GM12878 (cell line): ENCODE data around the gene MLXIPL. TPM values are rescaled to one million over a fixed set of nuclear protein-coding genes. Genes with fewer than 3 reads are reported as not detected.

Experiments used
- ATAC-seq: fragments of 200-7000 bp; cut with Tn5 transposase; 3 replicates; pipeline ENCODE4 v1.9.1; 2020; ENCODE audit warnings: mild to moderate bottlenecking, moderate library complexity
- BruUV-seq: library from RNA; stranded (reverse); fragments of 400-500 nt; replicated peaks from 2 replicates; lab custom pipeline; 2021; lab: Mats Ljungman, UMichigan
- CTCF ChIA-PET: fragments of 300-600 bp; sonication (Branson Sonifier 250); formaldehyde crosslinking; extraction: SDS; loops from one replicate; lab custom pipeline; 2021; ENCODE audit warnings: inconsistent platforms; lab: Yijun Ruan, JAX
- POLR2A ChIA-PET: fragments of 350-600 bp; formaldehyde crosslinking; extraction: SDS; loops from one replicate; lab custom pipeline; 2021; ENCODE audit warnings: inconsistent platforms; lab: Charles Lee
- RAD21 ChIA-PET: fragments of 300-600 bp; sonication (Branson Sonifier 250); formaldehyde crosslinking; loops from one replicate; lab custom pipeline; 2023; ENCODE audit warnings: antibody characterized with exemption; ENCODE audit not compliant: unreplicated experiment; lab: Charles Lee
- SMC1A ChIA-PET: fragments of 300-600 bp; sonication (Branson Sonifier 250); formaldehyde crosslinking; loops from one replicate; lab custom pipeline; 2023; ENCODE audit not compliant: unreplicated experiment, uncharacterized antibody; lab: Charles Lee
- DNase-seq: peaks from one replicate; pipeline ENCODE4 v3.0.0-alpha.2; 2011; ENCODE audit warnings: low read depth, low spot score
- FAIRE-seq: peaks from 3 replicates; lab custom pipeline; 2011; peaks lifted over from hg19 to GRCh38; lab: Jason Lieb, UNC
- H2AFZ ChIP-seq: 2 replicates; pipeline ENCODE4 v1.6.0; 2011; ENCODE audit warnings: low read depth, low read length, control low read depth; ENCODE audit not compliant: control insufficient read depth
- H3K27ac ChIP-seq: 2 replicates; pipeline ENCODE4 v1.5.1; 2011; ENCODE audit warnings: control low read depth; ENCODE audit not compliant: control insufficient read depth, insufficient read depth
- H3K27me3 ChIP-seq, 2 experiments: replicated peaks in 1 of 2; 2 replicates each; pipeline versions ENCODE4 v1.6.0 to v1.6.1; 2011; ENCODE audit warnings: low read length in 1 of 2; ENCODE audit not compliant: control insufficient read depth in 2 of 2, insufficient read depth in 2 of 2
- H3K36me3 ChIP-seq, 2 experiments: 2 replicates each; pipeline ENCODE4 v1.5.1; 2011; ENCODE audit warnings: low read length in 1 of 2; ENCODE audit not compliant: control insufficient read depth in 2 of 2, insufficient read depth in 2 of 2
- H3K4me1 ChIP-seq: 2 replicates; pipeline ENCODE4 v1.6.1; 2011; ENCODE audit warnings: mild to moderate bottlenecking, low read length, moderate library complexity, mixed read lengths; ENCODE audit not compliant: control insufficient read depth, insufficient read depth
- H3K4me2 ChIP-seq: 2 replicates; pipeline ENCODE4 v1.6.0; 2011; ENCODE audit warnings: control low read depth; ENCODE audit not compliant: control insufficient read depth, insufficient read depth
- H3K4me3 ChIP-seq: fragments of 200-600 bp; sonication (generic); 2 replicates; pipeline ENCODE4 v1.5.1; 2016
- H3K79me2 ChIP-seq: 2 replicates; pipeline ENCODE4 v1.6.0; 2011; ENCODE audit warnings: low read length; ENCODE audit not compliant: control insufficient read depth, insufficient read depth
- H3K9ac ChIP-seq: 2 replicates; pipeline ENCODE4 v1.8.0; 2011; ENCODE audit warnings: low read length, control low read depth, mixed read lengths; ENCODE audit not compliant: control insufficient read depth, insufficient read depth
- H3K9me3 ChIP-seq: replicated peaks from 3 replicates; pipeline ENCODE4 v1.5.1; 2011; ENCODE audit warnings: mild to moderate bottlenecking, low read length; ENCODE audit not compliant: control insufficient read depth, insufficient read depth
- H4K20me1 ChIP-seq: 2 replicates; pipeline ENCODE4 v1.6.0; 2011; ENCODE audit not compliant: control insufficient read depth, insufficient read depth
- EZH2 ChIP-seq: IDR thresholded peaks from 2 replicates; pipeline ENCODE4 v1.6.1; 2012; ENCODE audit warnings: low read depth, mild to moderate bottlenecking, control low read depth, inconsistent platforms, low read length, borderline replicate concordance; ENCODE audit not compliant: control insufficient read depth
- IKZF2 ChIP-seq, 2 experiments: fragments of 450-650 bp; IDR thresholded peaks; 2 replicates each; pipeline ENCODE4 v1.6.1; 2017; ENCODE audit warnings: mild to moderate bottlenecking in 2 of 2, moderate library complexity in 2 of 2
- MEF2B ChIP-seq: fragments of 450-650 bp; IDR thresholded peaks from 2 replicates; pipeline ENCODE4 v1.6.1; 2018; ENCODE audit warnings: mild to moderate bottlenecking, moderate library complexity; ENCODE audit not compliant: partially characterized antibody, poor library complexity, severe bottlenecking
- MYC ChIP-seq: IDR thresholded peaks from 2 replicates; pipeline ENCODE4 v1.6.1; 2011; ENCODE audit warnings: mild to moderate bottlenecking, low read length, moderate library complexity, inconsistent platforms; ENCODE audit not compliant: insufficient read depth, insufficient replicate concordance, insufficient read length, severe bottlenecking
- SMARCA5 ChIP-seq: fragments of 450-650 bp; IDR thresholded peaks from 2 replicates; pipeline ENCODE4 v1.6.1; 2017; ENCODE audit warnings: mild to moderate bottlenecking
- SRF ChIP-seq, 2 experiments: IDR thresholded peaks; 2 replicates each; pipeline ENCODE4 v1.6.1; 2011; ENCODE audit warnings: low read depth in 2 of 2, low read length in 2 of 2, mild to moderate bottlenecking in 1 of 2, moderate library complexity in 1 of 2
- WGBS: methylation state at CpG from one replicate; pipeline ENCODE4 v1.1.6; 2016; ENCODE audit warnings: low lambda C conversion rate; ENCODE audit not compliant: insufficient replicate concordance, insufficient coverage; ENCODE audit errors: missing lambda C conversion rate; 5-methylcytosine and 5-hydroxymethylcytosine counted together
- in situ Hi-C: fragments of 300-500 bp; cut with MboI; formaldehyde crosslinking; loops from 9 replicates; pipeline ENCODE4 v1.14.3; 2018; ENCODE audit warnings: mixed read lengths
- intact Hi-C: fragments of 100-400 bp; cut with micrococcal nuclease; formaldehyde crosslinking; loops from one replicate; pipeline ENCODE4 v1.14.2; 2022; ENCODE audit not compliant: unreplicated experiment
- polyA plus RNA-seq, 11 experiments: library from polyadenylated mRNA; depleted of rRNA in 4 of 11; unstranded in 6 of 11; stranded (reverse) in 5 of 11; fragments of >200 nt; fragmentation: Nextera tagmentation in 4 of 11; fragmentation: Illumina TruSeq in 1 of 11; extraction: Ambion mirVana in 4 of 11; extraction: Trizol in 1 of 11; gene quantifications; 1 replicate in 1 of 11; 2 replicates in 10 of 11; pipeline versions ENCODE4 v1.2.1 to v1.2.3, GENCODE V29; 2011 to 2016; ENCODE audit warnings: inconsistent platforms in 2 of 11, missing spikeins in 2 of 11, low read depth in 1 of 11
- total RNA-seq, 4 experiments: library from RNA; depleted of rRNA in 3 of 4; stranded (reverse); fragments of >200 nt in 3 of 4; fragmentation: Illumina TruSeq in 1 of 4; extraction: Trizol in 1 of 4; gene quantifications; 2 replicates each; pipeline versions ENCODE4 v1.2.1 to v1.2.3, GENCODE V29; 2013 to 2021
- TF ChIP-seq, protein P1 (sequence below): fragments of 450-650 bp; IDR thresholded peaks from 2 replicates; pipeline ENCODE4 v1.6.1; 2017; ENCODE audit warnings: antibody characterized with exemption, mild to moderate bottlenecking, moderate library complexity
- TF ChIP-seq, protein P2 (sequence below): fragments of 150-350 bp; IDR thresholded peaks from 2 replicates; pipeline ENCODE4 v1.6.1; 2014; ENCODE audit warnings: mild to moderate bottlenecking, low read depth, low read length
- TF ChIP-seq, protein P3 (sequence below): fragments of 150-350 bp; IDR thresholded peaks from 2 replicates; pipeline ENCODE4 v1.6.1; 2016; ENCODE audit warnings: low read depth, low read length
- TF ChIP-seq, protein P4 (sequence below): fragments of 450-650 bp; IDR thresholded peaks from 2 replicates; pipeline ENCODE4 v1.6.1; 2017; ENCODE audit warnings: mild to moderate bottlenecking
- TF ChIP-seq, protein P5 (sequence below): IDR thresholded peaks from 2 replicates; pipeline ENCODE4 v1.6.1; 2011; ENCODE audit warnings: borderline replicate concordance, low read depth, mild to moderate bottlenecking, moderate library complexity, low read length; ENCODE audit not compliant: insufficient read depth, poor library complexity, severe bottlenecking

MLXIPL gene
- total and polyA plus RNA-seq, 10 of the 15 experiments (the other 5 are each of a cell fraction or from before 2014, with no cell fraction given) = 0.21 TPM; not detected in 9

DNA sequence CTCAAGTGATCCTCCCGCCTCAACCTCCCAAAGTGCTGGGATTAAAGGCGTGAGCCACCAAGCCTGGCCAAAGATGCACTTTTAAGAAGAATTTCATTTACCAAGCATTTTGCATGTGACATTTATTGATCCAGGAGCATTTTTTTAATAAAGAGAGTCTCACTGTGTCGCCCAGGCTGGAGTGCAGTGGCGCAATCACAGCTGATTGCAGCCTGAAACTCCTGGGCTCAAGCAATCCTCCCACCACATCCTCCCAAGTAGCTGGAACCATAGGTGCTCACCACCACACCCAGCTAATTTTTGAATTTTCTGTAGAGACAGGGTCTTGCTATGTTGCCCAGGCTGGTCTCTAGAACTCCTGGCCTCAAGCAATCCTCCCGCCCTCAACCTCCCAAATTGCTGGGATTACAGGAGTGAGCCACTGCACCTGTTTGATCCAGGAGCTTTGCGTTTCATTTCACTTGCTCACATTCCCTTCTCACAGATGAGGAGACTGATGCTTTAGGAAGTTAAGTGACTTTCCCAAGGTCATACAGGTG is 41.6 kb downstream of the MLXIPL start:
- DNase-seq (no peak), FAIRE-seq (no peak), ATAC-seq (no peak)
- no peak overlapping the region for H3K9ac ChIP-seq
- peaks cover 7% of the 10 kb centered on the region for H3K4me1 ChIP-seq
- no peak overlapping the region for H3K27ac ChIP-seq
- no peak overlapping the region for H2AFZ ChIP-seq
- ChIA-PET SMC1A (interaction anchor here (0.8 kb wide), 1 partner anchor 143 kb away, joined by 3 read pairs; no protein-coding TSS in a partner anchor), POLR2A (no interaction called here), RAD21 (interaction anchor here (1.0 kb wide), 1 partner anchor 62 kb away, joined by 3 read pairs; no protein-coding TSS in a partner anchor), CTCF (interaction anchor here (1.0 kb wide), 1 partner anchor 65 kb away, joined by 3 read pairs; no protein-coding TSS in a partner anchor)
- no TSS peak for BruUV-seq
- no peaks in the 10 kb centered on the region for H4K20me1 ChIP-seq
- H3K36me3 ChIP-seq = no peaks in the 10 kb centered on the region
- H3K79me2 ChIP-seq = peaks cover 5% of the 10 kb centered on the region
- WGBS = 87% methylated on average over 6 of the region's 6 CpGs
- no peaks in the 10 kb centered on the region for H3K9me3 ChIP-seq
- no peak overlapping the region for H3K4me3 ChIP-seq
- in situ Hi-C loops = no loop called here
- no peak overlapping the region for H3K4me2 ChIP-seq
- no peaks in the 10 kb centered on the region for H3K27me3 ChIP-seq
- intact Hi-C loops = no loop called here
- TF ChIP-seq, protein P1, sequence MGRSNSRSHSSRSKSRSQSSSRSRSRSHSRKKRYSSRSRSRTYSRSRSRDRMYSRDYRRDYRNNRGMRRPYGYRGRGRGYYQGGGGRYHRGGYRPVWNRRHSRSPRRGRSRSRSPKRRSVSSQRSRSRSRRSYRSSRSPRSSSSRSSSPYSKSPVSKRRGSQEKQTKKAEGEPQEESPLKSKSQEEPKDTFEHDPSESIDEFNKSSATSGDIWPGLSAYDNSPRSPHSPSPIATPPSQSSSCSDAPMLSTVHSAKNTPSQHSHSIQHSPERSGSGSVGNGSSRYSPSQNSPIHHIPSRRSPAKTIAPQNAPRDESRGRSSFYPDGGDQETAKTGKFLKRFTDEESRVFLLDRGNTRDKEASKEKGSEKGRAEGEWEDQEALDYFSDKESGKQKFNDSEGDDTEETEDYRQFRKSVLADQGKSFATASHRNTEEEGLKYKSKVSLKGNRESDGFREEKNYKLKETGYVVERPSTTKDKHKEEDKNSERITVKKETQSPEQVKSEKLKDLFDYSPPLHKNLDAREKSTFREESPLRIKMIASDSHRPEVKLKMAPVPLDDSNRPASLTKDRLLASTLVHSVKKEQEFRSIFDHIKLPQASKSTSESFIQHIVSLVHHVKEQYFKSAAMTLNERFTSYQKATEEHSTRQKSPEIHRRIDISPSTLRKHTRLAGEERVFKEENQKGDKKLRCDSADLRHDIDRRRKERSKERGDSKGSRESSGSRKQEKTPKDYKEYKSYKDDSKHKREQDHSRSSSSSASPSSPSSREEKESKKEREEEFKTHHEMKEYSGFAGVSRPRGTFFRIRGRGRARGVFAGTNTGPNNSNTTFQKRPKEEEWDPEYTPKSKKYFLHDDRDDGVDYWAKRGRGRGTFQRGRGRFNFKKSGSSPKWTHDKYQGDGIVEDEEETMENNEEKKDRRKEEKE = no peak
- TF ChIP-seq SRF (IDR thresholded peaks at IDR 0.05; ENCODE audit: low read depth in 2 of 2, low read length in 2 of 2) = no peak
- TF ChIP-seq MYC = no peak
- TF ChIP-seq, protein P2, sequence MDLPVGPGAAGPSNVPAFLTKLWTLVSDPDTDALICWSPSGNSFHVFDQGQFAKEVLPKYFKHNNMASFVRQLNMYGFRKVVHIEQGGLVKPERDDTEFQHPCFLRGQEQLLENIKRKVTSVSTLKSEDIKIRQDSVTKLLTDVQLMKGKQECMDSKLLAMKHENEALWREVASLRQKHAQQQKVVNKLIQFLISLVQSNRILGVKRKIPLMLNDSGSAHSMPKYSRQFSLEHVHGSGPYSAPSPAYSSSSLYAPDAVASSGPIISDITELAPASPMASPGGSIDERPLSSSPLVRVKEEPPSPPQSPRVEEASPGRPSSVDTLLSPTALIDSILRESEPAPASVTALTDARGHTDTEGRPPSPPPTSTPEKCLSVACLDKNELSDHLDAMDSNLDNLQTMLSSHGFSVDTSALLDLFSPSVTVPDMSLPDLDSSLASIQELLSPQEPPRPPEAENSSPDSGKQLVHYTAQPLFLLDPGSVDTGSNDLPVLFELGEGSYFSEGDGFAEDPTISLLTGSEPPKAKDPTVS = no peak
- TF ChIP-seq, protein P3, sequence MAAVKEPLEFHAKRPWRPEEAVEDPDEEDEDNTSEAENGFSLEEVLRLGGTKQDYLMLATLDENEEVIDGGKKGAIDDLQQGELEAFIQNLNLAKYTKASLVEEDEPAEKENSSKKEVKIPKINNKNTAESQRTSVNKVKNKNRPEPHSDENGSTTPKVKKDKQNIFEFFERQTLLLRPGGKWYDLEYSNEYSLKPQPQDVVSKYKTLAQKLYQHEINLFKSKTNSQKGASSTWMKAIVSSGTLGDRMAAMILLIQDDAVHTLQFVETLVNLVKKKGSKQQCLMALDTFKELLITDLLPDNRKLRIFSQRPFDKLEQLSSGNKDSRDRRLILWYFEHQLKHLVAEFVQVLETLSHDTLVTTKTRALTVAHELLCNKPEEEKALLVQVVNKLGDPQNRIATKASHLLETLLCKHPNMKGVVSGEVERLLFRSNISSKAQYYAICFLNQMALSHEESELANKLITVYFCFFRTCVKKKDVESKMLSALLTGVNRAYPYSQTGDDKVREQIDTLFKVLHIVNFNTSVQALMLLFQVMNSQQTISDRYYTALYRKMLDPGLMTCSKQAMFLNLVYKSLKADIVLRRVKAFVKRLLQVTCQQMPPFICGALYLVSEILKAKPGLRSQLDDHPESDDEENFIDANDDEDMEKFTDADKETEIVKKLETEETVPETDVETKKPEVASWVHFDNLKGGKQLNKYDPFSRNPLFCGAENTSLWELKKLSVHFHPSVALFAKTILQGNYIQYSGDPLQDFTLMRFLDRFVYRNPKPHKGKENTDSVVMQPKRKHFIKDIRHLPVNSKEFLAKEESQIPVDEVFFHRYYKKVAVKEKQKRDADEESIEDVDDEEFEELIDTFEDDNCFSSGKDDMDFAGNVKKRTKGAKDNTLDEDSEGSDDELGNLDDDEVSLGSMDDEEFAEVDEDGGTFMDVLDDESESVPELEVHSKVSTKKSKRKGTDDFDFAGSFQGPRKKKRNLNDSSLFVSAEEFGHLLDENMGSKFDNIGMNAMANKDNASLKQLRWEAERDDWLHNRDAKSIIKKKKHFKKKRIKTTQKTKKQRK = no peak
- TF ChIP-seq IKZF2 (IDR thresholded peaks at IDR 0.05) = no peak
- no peak for TF ChIP-seq EZH2
- TF ChIP-seq, protein P4, sequence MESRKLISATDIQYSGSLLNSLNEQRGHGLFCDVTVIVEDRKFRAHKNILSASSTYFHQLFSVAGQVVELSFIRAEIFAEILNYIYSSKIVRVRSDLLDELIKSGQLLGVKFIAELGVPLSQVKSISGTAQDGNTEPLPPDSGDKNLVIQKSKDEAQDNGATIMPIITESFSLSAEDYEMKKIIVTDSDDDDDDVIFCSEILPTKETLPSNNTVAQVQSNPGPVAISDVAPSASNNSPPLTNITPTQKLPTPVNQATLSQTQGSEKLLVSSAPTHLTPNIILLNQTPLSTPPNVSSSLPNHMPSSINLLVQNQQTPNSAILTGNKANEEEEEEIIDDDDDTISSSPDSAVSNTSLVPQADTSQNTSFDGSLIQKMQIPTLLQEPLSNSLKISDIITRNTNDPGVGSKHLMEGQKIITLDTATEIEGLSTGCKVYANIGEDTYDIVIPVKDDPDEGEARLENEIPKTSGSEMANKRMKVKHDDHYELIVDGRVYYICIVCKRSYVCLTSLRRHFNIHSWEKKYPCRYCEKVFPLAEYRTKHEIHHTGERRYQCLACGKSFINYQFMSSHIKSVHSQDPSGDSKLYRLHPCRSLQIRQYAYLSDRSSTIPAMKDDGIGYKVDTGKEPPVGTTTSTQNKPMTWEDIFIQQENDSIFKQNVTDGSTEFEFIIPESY = no peak
- no peak for TF ChIP-seq SMARCA5
- TF ChIP-seq MEF2B = no peak
- TF ChIP-seq, protein P5, sequence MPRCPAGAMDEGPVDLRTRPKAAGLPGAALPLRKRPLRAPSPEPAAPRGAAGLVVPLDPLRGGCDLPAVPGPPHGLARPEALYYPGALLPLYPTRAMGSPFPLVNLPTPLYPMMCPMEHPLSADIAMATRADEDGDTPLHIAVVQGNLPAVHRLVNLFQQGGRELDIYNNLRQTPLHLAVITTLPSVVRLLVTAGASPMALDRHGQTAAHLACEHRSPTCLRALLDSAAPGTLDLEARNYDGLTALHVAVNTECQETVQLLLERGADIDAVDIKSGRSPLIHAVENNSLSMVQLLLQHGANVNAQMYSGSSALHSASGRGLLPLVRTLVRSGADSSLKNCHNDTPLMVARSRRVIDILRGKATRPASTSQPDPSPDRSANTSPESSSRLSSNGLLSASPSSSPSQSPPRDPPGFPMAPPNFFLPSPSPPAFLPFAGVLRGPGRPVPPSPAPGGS = no peak
